GM12865 (cell line): ENCODE results near the gene NAA16.

Experiments
- DNase-seq: peaks from one replicate; pipeline ENCODE4 v3.0.0; 2010; ENCODE audit warnings: low read depth
- H3K4me3 ChIP-seq: 2 replicates; pipeline ENCODE4 v1.5.1; 2011; ENCODE audit warnings: mild to moderate bottlenecking, low read depth, low read length, control low read depth
- TF ChIP-seq, protein P1 (sequence below): IDR thresholded peaks from 2 replicates; pipeline ENCODE4 v1.5.1; 2011; ENCODE audit warnings: low read length, control low read depth, low read depth, inconsistent platforms; ENCODE audit not compliant: insufficient read depth; ENCODE audit errors: missing control alignments

The NAA16 gene

DNA sequence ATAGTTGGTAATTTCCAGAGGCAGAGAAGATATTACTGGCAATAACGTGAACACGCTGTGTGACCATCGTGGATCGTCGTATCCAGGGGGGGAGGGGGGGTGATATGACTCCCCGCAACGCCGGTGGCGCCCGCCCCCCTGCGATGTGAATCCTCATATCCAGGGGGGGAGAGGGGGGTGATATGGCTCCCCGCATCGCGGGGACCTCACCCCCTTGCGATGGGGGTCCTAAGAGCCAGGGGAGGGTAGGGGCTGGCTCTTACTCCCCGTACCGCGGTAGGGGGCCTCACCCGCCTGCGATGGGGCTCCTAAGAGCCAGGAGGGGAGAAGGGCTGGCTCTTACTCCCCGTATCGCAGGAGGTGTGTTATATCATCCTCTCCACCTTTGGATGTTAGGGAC is 115.0 kb downstream of the NAA16 start:
- no peak for DNase-seq
- TF ChIP-seq, protein P1, sequence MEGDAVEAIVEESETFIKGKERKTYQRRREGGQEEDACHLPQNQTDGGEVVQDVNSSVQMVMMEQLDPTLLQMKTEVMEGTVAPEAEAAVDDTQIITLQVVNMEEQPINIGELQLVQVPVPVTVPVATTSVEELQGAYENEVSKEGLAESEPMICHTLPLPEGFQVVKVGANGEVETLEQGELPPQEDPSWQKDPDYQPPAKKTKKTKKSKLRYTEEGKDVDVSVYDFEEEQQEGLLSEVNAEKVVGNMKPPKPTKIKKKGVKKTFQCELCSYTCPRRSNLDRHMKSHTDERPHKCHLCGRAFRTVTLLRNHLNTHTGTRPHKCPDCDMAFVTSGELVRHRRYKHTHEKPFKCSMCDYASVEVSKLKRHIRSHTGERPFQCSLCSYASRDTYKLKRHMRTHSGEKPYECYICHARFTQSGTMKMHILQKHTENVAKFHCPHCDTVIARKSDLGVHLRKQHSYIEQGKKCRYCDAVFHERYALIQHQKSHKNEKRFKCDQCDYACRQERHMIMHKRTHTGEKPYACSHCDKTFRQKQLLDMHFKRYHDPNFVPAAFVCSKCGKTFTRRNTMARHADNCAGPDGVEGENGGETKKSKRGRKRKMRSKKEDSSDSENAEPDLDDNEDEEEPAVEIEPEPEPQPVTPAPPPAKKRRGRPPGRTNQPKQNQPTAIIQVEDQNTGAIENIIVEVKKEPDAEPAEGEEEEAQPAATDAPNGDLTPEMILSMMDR = no peak
- no peak overlapping the region for H3K4me3 ChIP-seq
